ENCODE measurements around the gene PSMD9. TPM values are rescaled to one million over a fixed set of nuclear protein-coding genes. Genes with fewer than 3 reads are reported as not detected.

The PSMD9 gene
- total RNA-seq, 1 experiment from 2014 or later, result 39.9 TPM

GRCh38 chr12:121926874-121927706, 38.5 kb downstream of the PSMD9 start:
- no peak for DNase-seq
- peak overlapping the region; percentile 6 for H3K4me2 ChIP-seq (ENCODE audit: insufficient read depth, insufficient read length, low read length)

More at GRCh38 chr12:121926874-121927706, 38.5 kb downstream of the PSMD9 start:
- no peak overlapping the region for H3K18ac ChIP-seq (ENCODE audit: insufficient read length, low read depth, low read length)
- no peak overlapping the region for H3K56ac ChIP-seq (ENCODE audit: insufficient read length, low read depth, low read length)
- no peak overlapping the region for H2AFZ ChIP-seq (ENCODE audit: low read length)
- H3K36me3 Mint-ChIP-seq (ENCODE audit: insufficient read depth in 1 of 3, low read depth in 3 of 3), result no peaks in the 10 kb centered on the region
- no peak overlapping the region for H4K91ac ChIP-seq (ENCODE audit: insufficient read length, low read depth, low read length)
- no peak overlapping the region for H3K14ac ChIP-seq (ENCODE audit: insufficient read depth, low read length)
- H3K27me3 Mint-ChIP-seq (ENCODE audit: low read depth), result peaks cover 4% of the 10 kb centered on the region; the same call in 1 of the 2 replicates
- no peak overlapping the region for H2BK12ac ChIP-seq (ENCODE audit: insufficient read length, low read depth, low read length)
- no peak overlapping the region for H4K8ac ChIP-seq (replicated peaks; ENCODE audit: insufficient read length, low read depth, low read length)
- H3K79me2 ChIP-seq (ENCODE audit: insufficient read depth, low read length), result no peaks in the 10 kb centered on the region
- no CpG with 5 or more reads among the region's 7 CpGs for WGBS (ENCODE audit: extremely low coverage, insufficient read length, low lambda C conversion rate)
- H2BK5ac ChIP-seq (ENCODE audit: insufficient read length, low read length), result no peak overlapping the region
- no peak overlapping the region for H2BK20ac ChIP-seq (ENCODE audit: low read depth, low read length, poor library complexity, severe bottlenecking)
- H3K4me1 ChIP-seq (ENCODE audit: insufficient read depth, low read length), result peaks cover 10% of the 10 kb centered on the region
- peaks cover 29 to 35% of the 10 kb centered on the region in 2 experiments for H3K4me1 Mint-ChIP-seq
- no peak overlapping the region for H2BK15ac ChIP-seq (ENCODE audit: low read depth, low read length)
- peak overlapping the region; percentile 3 for H2AK5ac ChIP-seq (ENCODE audit: insufficient read length, low read length)
- no peak for TF ChIP-seq CTCF (conservative IDR thresholded peaks at IDR 0.05)
- H3K9me3 Mint-ChIP-seq, result no peaks in the 10 kb centered on the region
- H4K5ac ChIP-seq (ENCODE audit: insufficient read length, low read depth, low read length), result peak overlapping the region; percentile 68
- H3K4ac ChIP-seq (ENCODE audit: low read depth, low read length), result no peak overlapping the region
- no peaks in the 10 kb centered on the region for H3K23me2 ChIP-seq (ENCODE audit: insufficient read length, low read depth, low read length, poor library complexity, severe bottlenecking)
- no peaks in the 10 kb centered on the region for H3K79me1 ChIP-seq (ENCODE audit: insufficient read depth, low read depth, low read length, poor library complexity, severe bottlenecking)
- H3K27ac Mint-ChIP-seq, result peak overlapping the region; percentile 5 to 17 (median 11); a peak in 4 of 7 replicates
- H2BK120ac ChIP-seq (ENCODE audit: low read depth, low read length, poor library complexity, severe bottlenecking), result no peak overlapping the region
- no peaks in the 10 kb centered on the region for H4K20me1 ChIP-seq (ENCODE audit: control insufficient read depth, insufficient read depth, insufficient read length)
- H3K27ac ChIP-seq (ENCODE audit: insufficient read length, low read depth, low read length), result peak overlapping the region; percentile 29
- no peaks in the 10 kb centered on the region for H3K9me3 ChIP-seq (ENCODE audit: control insufficient read depth, low read depth, low read length)
- no peak overlapping the region for H3K9ac ChIP-seq (ENCODE audit: extremely low read depth, insufficient read length, low read length)
- no peaks in the 10 kb centered on the region for H3K27me3 ChIP-seq (ENCODE audit: insufficient read depth, low read length)
- H3K4me3 Mint-ChIP-seq, result no peak overlapping the region; a peak in 1 of 5 replicates
- no peak overlapping the region for H3K23ac ChIP-seq (ENCODE audit: insufficient read length, low read depth, low read length)
- H3T11ph ChIP-seq (ENCODE audit: low read length), result no peak overlapping the region

Data from H9 (cell line).